ENCODE measurements around the gene CARD10. TPM values are rescaled to one million over a fixed set of nuclear protein-coding genes. Genes with fewer than 3 reads are reported as not detected.

Gene CARD10
- total RNA-seq, 5 donors from 2014 or later (not counting 1 experiment from before 2014, with no cell fraction given), result 0.44 to 0.79 (median 0.52) TPM; not detected in 1

GRCh38 chr22:37502342-37503182, 16.7 kb downstream of the CARD10 start:
- Mint-ChIP-seq H3K27ac (no peak overlapping the region), H3K4me3 (no peak overlapping the region), H3K36me3 (no peaks in the 10 kb centered on the region), H3K27me3 (peaks cover 0 to 5% of the 10 kb centered on the region in 2 donors), H3K9me3 (no peaks in the 10 kb centered on the region), H3K4me1 (peaks cover 22 to 30% (median 26%) of the 10 kb centered on the region in 3 donors)
- WGBS (ENCODE audit: insufficient coverage), result 77% methylated on average over 8 of the region's 16 CpGs
- peaks cover 6 to 30% of the 10 kb centered on the region in 2 experiments for H3K4me1 ChIP-seq (ENCODE audit: control insufficient read depth in 1 of 2, extremely low read depth in 1 of 2, insufficient read depth in 2 of 2, low read length in 2 of 2)
- no peaks in the 10 kb centered on the region for H3K9me3 ChIP-seq
- ATAC-seq (replicated peaks in 1 of 4), result no peak
- no peak overlapping the region for H3K27ac ChIP-seq (ENCODE audit: low read length)
- H3K36me3 ChIP-seq (ENCODE audit: control insufficient read depth in 2 of 2, extremely low read depth in 1 of 2, insufficient read depth in 1 of 2, low read length in 1 of 2), result no peaks in the 10 kb centered on the region
- DNase-seq, result no peak
- POLR2A ChIA-PET, result no interaction called here
- H3K4me3 ChIP-seq (ENCODE audit: control insufficient read depth in 1 of 2, extremely low read depth in 1 of 2, low read length in 1 of 2), result no peak overlapping the region
- H3K27me3 ChIP-seq (replicated peaks in 1 of 2; ENCODE audit: control insufficient read depth in 2 of 2, extremely low read depth in 1 of 2, insufficient read depth in 2 of 2, low read length in 1 of 2), result peaks cover 0 to 45% of the 10 kb centered on the region in 2 experiments
- CTCF ChIA-PET, result no interaction called here

- Mint-ChIP-seq H3K4me1 (peaks cover 22 to 30% (median 26%) of the 10 kb centered on the region in 3 donors), H3K36me3 (no peaks in the 10 kb centered on the region), H3K4me3 (peak overlapping the region in 1 of 3 donors; percentile 54), H3K27me3 (peaks cover 0 to 5% of the 10 kb centered on the region in 2 donors), H3K9me3 (no peaks in the 10 kb centered on the region), H3K27ac (no peak overlapping the region)
- no peaks in the 10 kb centered on the region for H3K36me3 ChIP-seq (ENCODE audit: control insufficient read depth in 2 of 2, extremely low read depth in 1 of 2, insufficient read depth in 1 of 2, low read length in 1 of 2)
- POLR2A ChIA-PET, result no interaction called here
- CTCF ChIA-PET, result no interaction called here
- no peak overlapping the region for H3K4me3 ChIP-seq (ENCODE audit: control insufficient read depth in 1 of 2, extremely low read depth in 1 of 2, low read length in 1 of 2)
- no peak for DNase-seq
- H3K9me3 ChIP-seq, result no peaks in the 10 kb centered on the region
- H3K27me3 ChIP-seq (replicated peaks in 1 of 2; ENCODE audit: control insufficient read depth in 2 of 2, extremely low read depth in 1 of 2, insufficient read depth in 2 of 2, low read length in 1 of 2), result peaks cover 0 to 51% of the 10 kb centered on the region in 2 experiments
- peaks cover 6 to 30% of the 10 kb centered on the region in 2 experiments for H3K4me1 ChIP-seq (ENCODE audit: control insufficient read depth in 1 of 2, extremely low read depth in 1 of 2, insufficient read depth in 2 of 2, low read length in 2 of 2)
- no peak overlapping the region for H3K27ac ChIP-seq (ENCODE audit: low read length)
- WGBS (ENCODE audit: insufficient coverage), result 41% methylated on average over 13 of the region's 14 CpGs
- no peak for ATAC-seq (replicated peaks in 1 of 4)
Observed at GRCh38 chr22:37501610-37502341, 17.4 kb downstream of the CARD10 start.

GRCh38 chr22:37500745-37501609, 18.2 kb downstream of the CARD10 start:
- H3K27me3 Mint-ChIP-seq, result peaks cover 0 to 5% of the 10 kb centered on the region in 2 donors
- WGBS (ENCODE audit: insufficient coverage), result 71% methylated on average over 20 of the region's 24 CpGs
- DNase-seq (no peak), ATAC-seq (replicated peaks in 1 of 4) (no peak)
- Histone ChIP-seq H3K4me1 (ENCODE audit: control insufficient read depth in 1 of 2, extremely low read depth in 1 of 2, insufficient read depth in 2 of 2, low read length in 2 of 2) (peaks cover 6 to 30% of the 10 kb centered on the region in 2 experiments), H3K9me3 (no peaks in the 10 kb centered on the region), H3K4me3 (ENCODE audit: control insufficient read depth in 1 of 2, extremely low read depth in 1 of 2, low read length in 1 of 2) (no peak overlapping the region), H3K36me3 (ENCODE audit: control insufficient read depth in 2 of 2, extremely low read depth in 1 of 2, insufficient read depth in 1 of 2, low read length in 1 of 2) (no peaks in the 10 kb centered on the region), H3K27ac (ENCODE audit: low read length) (no peak overlapping the region), H3K27me3 (replicated peaks in 1 of 2; ENCODE audit: control insufficient read depth in 2 of 2, extremely low read depth in 1 of 2, insufficient read depth in 2 of 2, low read length in 1 of 2) (peaks cover 0 to 59% of the 10 kb centered on the region in 2 experiments)
- POLR2A ChIA-PET, result no interaction called here
- no peaks in the 10 kb centered on the region for H3K9me3 Mint-ChIP-seq
- no peak overlapping the region for H3K27ac Mint-ChIP-seq
- H3K36me3 Mint-ChIP-seq, result no peaks in the 10 kb centered on the region
- CTCF ChIA-PET, result no interaction called here
- peak overlapping the region in 1 of 3 donors; percentile 54 for H3K4me3 Mint-ChIP-seq
- peaks cover 22 to 30% (median 26%) of the 10 kb centered on the region in 3 donors for H3K4me1 Mint-ChIP-seq

GRCh38 chr22:37499789-37500540, 19.2 kb downstream of the CARD10 start:
- WGBS (ENCODE audit: insufficient coverage), result 78% methylated on average over 7 of the region's 13 CpGs
- H3K36me3 ChIP-seq (ENCODE audit: control insufficient read depth in 2 of 2, extremely low read depth in 1 of 2, insufficient read depth in 1 of 2, low read length in 1 of 2), result no peaks in the 10 kb centered on the region
- CTCF ChIA-PET, result interaction anchor here in 1 of 2 donors (0.6 to 2.3 kb wide), 2 partner anchors 27 to 507 kb away, joined by 3 to 11 read pairs; no protein-coding TSS in a partner anchor
- Mint-ChIP-seq H3K9me3 (no peaks in the 10 kb centered on the region), H3K4me3 (no peak overlapping the region), H3K36me3 (no peaks in the 10 kb centered on the region), H3K4me1 (peaks cover 22 to 30% (median 26%) of the 10 kb centered on the region in 3 donors), H3K27me3 (peaks cover 0 to 7% of the 10 kb centered on the region in 2 donors), H3K27ac (no peak overlapping the region)
- H3K4me3 ChIP-seq (ENCODE audit: control insufficient read depth in 1 of 2, extremely low read depth in 1 of 2, low read length in 1 of 2), result no peak overlapping the region
- no peak for DNase-seq
- no peaks in the 10 kb centered on the region for H3K9me3 ChIP-seq
- H3K27me3 ChIP-seq (replicated peaks in 1 of 2; ENCODE audit: control insufficient read depth in 2 of 2, extremely low read depth in 1 of 2, insufficient read depth in 2 of 2, low read length in 1 of 2), result peaks cover 0 to 64% of the 10 kb centered on the region in 2 experiments
- no peak for ATAC-seq (replicated peaks in 1 of 4)
- H3K4me1 ChIP-seq (ENCODE audit: control insufficient read depth in 1 of 2, extremely low read depth in 1 of 2, insufficient read depth in 2 of 2, low read length in 2 of 2), result peaks cover 6 to 30% of the 10 kb centered on the region in 2 experiments
- H3K27ac ChIP-seq (ENCODE audit: low read length), result no peak overlapping the region
- POLR2A ChIA-PET, result no interaction called here

GRCh38 chr22:37499027-37499707, 20.0 kb downstream of the CARD10 start:
- H3K36me3 Mint-ChIP-seq, result no peaks in the 10 kb centered on the region
- ATAC-seq (replicated peaks in 1 of 4) (no peak), DNase-seq (no peak)
- Histone ChIP-seq H3K36me3 (ENCODE audit: control insufficient read depth in 2 of 2, extremely low read depth in 1 of 2, insufficient read depth in 1 of 2, low read length in 1 of 2) (no peaks in the 10 kb centered on the region), H3K9me3 (no peaks in the 10 kb centered on the region), H3K4me3 (ENCODE audit: control insufficient read depth in 1 of 2, extremely low read depth in 1 of 2, low read length in 1 of 2) (no peak overlapping the region), H3K27me3 (replicated peaks in 1 of 2; ENCODE audit: control insufficient read depth in 2 of 2, extremely low read depth in 1 of 2, insufficient read depth in 2 of 2, low read length in 1 of 2) (peaks cover 0 to 63% of the 10 kb centered on the region in 2 experiments), H3K27ac (ENCODE audit: low read length) (no peak overlapping the region), H3K4me1 (ENCODE audit: control insufficient read depth in 1 of 2, extremely low read depth in 1 of 2, insufficient read depth in 2 of 2, low read length in 2 of 2) (peaks cover 6 to 30% of the 10 kb centered on the region in 2 experiments)
- WGBS (ENCODE audit: insufficient coverage), result 73% methylated on average over 9 of the region's 12 CpGs
- H3K9me3 Mint-ChIP-seq, result no peaks in the 10 kb centered on the region
- peaks cover 0 to 7% of the 10 kb centered on the region in 2 donors for H3K27me3 Mint-ChIP-seq
- peaks cover 22 to 30% (median 26%) of the 10 kb centered on the region in 3 donors for H3K4me1 Mint-ChIP-seq
- no peak overlapping the region for H3K4me3 Mint-ChIP-seq
- no peak overlapping the region for H3K27ac Mint-ChIP-seq
- ChIA-PET CTCF (interaction anchor here (0.5 to 2.3 kb wide), 2 partner anchors 27 to 329 kb away, joined by 3 to 11 read pairs; no protein-coding TSS in a partner anchor), POLR2A (no interaction called here)

Data from T-cell (primary cell).